GM12878 (cell line): ENCODE data around the gene CCDC6. TPM values are rescaled to one million over a fixed set of nuclear protein-coding genes. Genes with fewer than 3 reads are reported as not detected.

Experiments used
- ATAC-seq: fragments of 200-7000 bp; cut with Tn5 transposase; 3 replicates; pipeline ENCODE4 v1.9.1; 2020; ENCODE audit warnings: mild to moderate bottlenecking, moderate library complexity
- BruUV-seq: library from RNA; stranded (reverse); fragments of 400-500 nt; replicated peaks from 2 replicates; lab custom pipeline; 2021; lab: Mats Ljungman, UMichigan
- CTCF ChIA-PET: fragments of 300-600 bp; sonication (Branson Sonifier 250); formaldehyde crosslinking; extraction: SDS; loops from one replicate; lab custom pipeline; 2021; ENCODE audit warnings: inconsistent platforms; lab: Yijun Ruan, JAX
- POLR2A ChIA-PET: fragments of 350-600 bp; formaldehyde crosslinking; extraction: SDS; loops from one replicate; lab custom pipeline; 2021; ENCODE audit warnings: inconsistent platforms; lab: Charles Lee
- RAD21 ChIA-PET: fragments of 300-600 bp; sonication (Branson Sonifier 250); formaldehyde crosslinking; loops from one replicate; lab custom pipeline; 2023; ENCODE audit warnings: antibody characterized with exemption; ENCODE audit not compliant: unreplicated experiment; lab: Charles Lee
- SMC1A ChIA-PET: fragments of 300-600 bp; sonication (Branson Sonifier 250); formaldehyde crosslinking; loops from one replicate; lab custom pipeline; 2023; ENCODE audit not compliant: unreplicated experiment, uncharacterized antibody; lab: Charles Lee
- DNase-seq: peaks from one replicate; pipeline ENCODE4 v3.0.0-alpha.2; 2011; ENCODE audit warnings: low read depth, low spot score
- FAIRE-seq: peaks from 3 replicates; lab custom pipeline; 2011; peaks lifted over from hg19 to GRCh38; lab: Jason Lieb, UNC
- H2AFZ ChIP-seq: 2 replicates; pipeline ENCODE4 v1.6.0; 2011; ENCODE audit warnings: low read depth, low read length, control low read depth; ENCODE audit not compliant: control insufficient read depth
- H3K27ac ChIP-seq: 2 replicates; pipeline ENCODE4 v1.5.1; 2011; ENCODE audit warnings: control low read depth; ENCODE audit not compliant: control insufficient read depth, insufficient read depth
- H3K27me3 ChIP-seq, 2 experiments: replicated peaks in 1 of 2; 2 replicates each; pipeline versions ENCODE4 v1.6.0 to v1.6.1; 2011; ENCODE audit warnings: low read length in 1 of 2; ENCODE audit not compliant: control insufficient read depth in 2 of 2, insufficient read depth in 2 of 2
- H3K36me3 ChIP-seq, 2 experiments: 2 replicates each; pipeline ENCODE4 v1.5.1; 2011; ENCODE audit warnings: low read length in 1 of 2; ENCODE audit not compliant: control insufficient read depth in 2 of 2, insufficient read depth in 2 of 2
- H3K4me1 ChIP-seq: 2 replicates; pipeline ENCODE4 v1.6.1; 2011; ENCODE audit warnings: mild to moderate bottlenecking, low read length, moderate library complexity, mixed read lengths; ENCODE audit not compliant: control insufficient read depth, insufficient read depth
- H3K4me2 ChIP-seq: 2 replicates; pipeline ENCODE4 v1.6.0; 2011; ENCODE audit warnings: control low read depth; ENCODE audit not compliant: control insufficient read depth, insufficient read depth
- H3K4me3 ChIP-seq: fragments of 200-600 bp; sonication (generic); 2 replicates; pipeline ENCODE4 v1.5.1; 2016
- H3K79me2 ChIP-seq: 2 replicates; pipeline ENCODE4 v1.6.0; 2011; ENCODE audit warnings: low read length; ENCODE audit not compliant: control insufficient read depth, insufficient read depth
- H3K9ac ChIP-seq: 2 replicates; pipeline ENCODE4 v1.8.0; 2011; ENCODE audit warnings: low read length, control low read depth, mixed read lengths; ENCODE audit not compliant: control insufficient read depth, insufficient read depth
- H3K9me3 ChIP-seq: replicated peaks from 3 replicates; pipeline ENCODE4 v1.5.1; 2011; ENCODE audit warnings: mild to moderate bottlenecking, low read length; ENCODE audit not compliant: control insufficient read depth, insufficient read depth
- H4K20me1 ChIP-seq: 2 replicates; pipeline ENCODE4 v1.6.0; 2011; ENCODE audit not compliant: control insufficient read depth, insufficient read depth
- CTCF ChIP-seq, 3 experiments: IDR thresholded peaks in 2 of 3; conservative IDR thresholded peaks in 1 of 3; 2 replicates each; pipeline ENCODE4 v1.5.1; 2011; ENCODE audit warnings: low read depth in 3 of 3, low read length in 3 of 3, mild to moderate bottlenecking in 3 of 3, control low read depth in 2 of 3, moderate library complexity in 2 of 3, inconsistent platforms in 1 of 3, mixed read lengths in 1 of 3; ENCODE audit not compliant: control insufficient read depth in 2 of 3, insufficient read depth in 1 of 3; ENCODE audit errors: extremely low read depth in 1 of 3
- IKZF2 ChIP-seq, 2 experiments: fragments of 450-650 bp; IDR thresholded peaks; 2 replicates each; pipeline ENCODE4 v1.6.1; 2017; ENCODE audit warnings: mild to moderate bottlenecking in 2 of 2, moderate library complexity in 2 of 2
- IRF5 ChIP-seq: fragments of 450-650 bp; IDR thresholded peaks from 2 replicates; pipeline ENCODE4 v1.6.1; 2017; ENCODE audit warnings: borderline replicate concordance
- RAD21 ChIP-seq: IDR thresholded peaks from 2 replicates; pipeline ENCODE4 v1.6.1; 2011; ENCODE audit warnings: mild to moderate bottlenecking, low read depth, low read length, moderate library complexity; ENCODE audit not compliant: insufficient read depth
- SMC3 ChIP-seq: IDR thresholded peaks from 2 replicates; pipeline ENCODE4 v1.6.1; 2011; ENCODE audit warnings: low read length, improper control_type of control experiment, borderline replicate concordance
- STAT3 ChIP-seq: IDR thresholded peaks from 2 replicates; pipeline ENCODE4 v1.6.1; 2011; ENCODE audit warnings: low read depth, low read length, improper control_type of control experiment
- YY1 ChIP-seq: IDR thresholded peaks from 2 replicates; pipeline ENCODE4 v1.6.1; 2011; ENCODE audit warnings: low read depth, mild to moderate bottlenecking, low read length
- WGBS: methylation state at CpG from one replicate; pipeline ENCODE4 v1.1.6; 2016; ENCODE audit warnings: low lambda C conversion rate; ENCODE audit not compliant: insufficient replicate concordance, insufficient coverage; ENCODE audit errors: missing lambda C conversion rate; 5-methylcytosine and 5-hydroxymethylcytosine counted together
- in situ Hi-C: fragments of 300-500 bp; cut with MboI; formaldehyde crosslinking; loops from 9 replicates; pipeline ENCODE4 v1.14.3; 2018; ENCODE audit warnings: mixed read lengths
- intact Hi-C: fragments of 100-400 bp; cut with micrococcal nuclease; formaldehyde crosslinking; loops from one replicate; pipeline ENCODE4 v1.14.2; 2022; ENCODE audit not compliant: unreplicated experiment
- polyA plus RNA-seq, 11 experiments: library from polyadenylated mRNA; depleted of rRNA in 4 of 11; unstranded in 6 of 11; stranded (reverse) in 5 of 11; fragments of >200 nt; fragmentation: Nextera tagmentation in 4 of 11; fragmentation: Illumina TruSeq in 1 of 11; extraction: Ambion mirVana in 4 of 11; extraction: Trizol in 1 of 11; gene quantifications; 1 replicate in 1 of 11; 2 replicates in 10 of 11; pipeline versions ENCODE4 v1.2.1 to v1.2.3, GENCODE V29; 2011 to 2016; ENCODE audit warnings: inconsistent platforms in 2 of 11, missing spikeins in 2 of 11, low read depth in 1 of 11
- total RNA-seq, 4 experiments: library from RNA; depleted of rRNA in 3 of 4; stranded (reverse); fragments of >200 nt in 3 of 4; fragmentation: Illumina TruSeq in 1 of 4; extraction: Trizol in 1 of 4; gene quantifications; 2 replicates each; pipeline versions ENCODE4 v1.2.1 to v1.2.3, GENCODE V29; 2013 to 2021

Gene CCDC6
- total and polyA plus RNA-seq, 10 of the 15 experiments (the other 5 are each of a cell fraction or from before 2014, with no cell fraction given): 11.8 to 46.2 (median 26.7) TPM

GRCh38 chr10:59809644-59809974 lies 96.7 kb downstream of the CCDC6 start (continued):
- no peak for TF ChIP-seq IRF5

- no peak overlapping the region for H2AFZ ChIP-seq
- H3K27ac ChIP-seq: no peak overlapping the region
- no peaks in the 10 kb centered on the region for H3K9me3 ChIP-seq
- POLR2A ChIA-PET: interaction anchor here (0.9 kb wide), 1 partner anchor 97 kb away, joined by 3 read pairs; the partner anchor contains the start of gene CCDC6
- BruUV-seq: no TSS peak
- RAD21 ChIA-PET: interaction anchor here (1.0 to 1.6 kb wide), 2 partner anchors 26 to 183 kb away, joined by 3 to 6 read pairs; no protein-coding TSS in a partner anchor
- FAIRE-seq: peak; percentile 98
- H3K4me2 ChIP-seq: no peak overlapping the region
- SMC1A ChIA-PET: interaction anchor here (0.5 to 1.1 kb wide), 4 partner anchors 9 to 1569 kb away, joined by 3 to 4 read pairs (median 3); no protein-coding TSS in a partner anchor
- H3K9ac ChIP-seq: no peak overlapping the region
- H3K79me2 ChIP-seq: no peaks in the 10 kb centered on the region
- H3K27me3 ChIP-seq: no peaks in the 10 kb centered on the region
- in situ Hi-C loops (loop anchor here (5.0 kb wide), 1 partner anchor 182 kb away; no protein-coding TSS in a partner anchor), intact Hi-C loops (loop anchor here (1.0 to 10.0 kb wide), 2 partner anchors 183 to 1024 kb away; no protein-coding TSS in a partner anchor)
- WGBS: 73% methylated on average over 5 of the region's 5 CpGs
- H3K4me1 ChIP-seq: no peaks in the 10 kb centered on the region
- H3K4me3 ChIP-seq: no peak overlapping the region
- TF ChIP-seq STAT3 (no peak), IKZF2 (IDR thresholded peaks at IDR 0.05) (no peak), YY1 (peak; percentile 55; the same call in 1 of the 2 replicates), SMC3 (peak; percentile 74), CTCF (IDR thresholded peaks at IDR 0.05 in 2 of 3, conservative IDR thresholded peaks at IDR 0.05 in 1 of 3; ENCODE audit: control insufficient read depth in 2 of 3, extremely low read depth in 1 of 3, insufficient read depth in 1 of 3, low read depth in 3 of 3, low read length in 3 of 3) (peak; percentile 72 to 81 (median 78)), RAD21 (peak; percentile 81)
- TF ChIP-seq, all 136 proteins: peak for 4
- DNase-seq (peak; percentile 28), ATAC-seq (peak; percentile 96)
- CTCF ChIA-PET: interaction anchor here (0.6 to 2.4 kb wide), 18 partner anchors 7 to 857 kb away, joined by 3 to 9 read pairs (median 4); partner anchors contain the start of gene CCDC6
- no peaks in the 10 kb centered on the region for H4K20me1 ChIP-seq
- H3K36me3 ChIP-seq: peaks cover 25 to 27% of the 10 kb centered on the region in 2 experiments
Observed at GRCh38 chr10:59808896-59809643, 97.3 kb downstream of the CCDC6 start.
